HEK293 (cell line): ENCODE measurements around the gene AHRR.

Source experiments
- FEZF1 ChIP-seq: fragments of 450-650 bp; formaldehyde crosslinking; IDR thresholded peaks from 2 replicates; pipeline ENCODE4 v1.5.1; 2016; ENCODE audit warnings: missing biosample characterization, missing genetic modification characterization
- TCF7L2 ChIP-seq: IDR thresholded peaks from 2 replicates; pipeline ENCODE4 v1.6.1; 2011; ENCODE audit warnings: low read depth, mild to moderate bottlenecking, inconsistent platforms, low read length, moderate library complexity, borderline replicate concordance
- ZNF202 ChIP-seq: fragments of 450-650 bp; formaldehyde crosslinking; IDR thresholded peaks from 2 replicates; pipeline ENCODE4 v1.5.1; 2016; ENCODE audit warnings: missing biosample characterization, missing genetic modification characterization, borderline replicate concordance
- ZNF843 ChIP-seq: fragments of 450-650 bp; formaldehyde crosslinking; IDR thresholded peaks from 2 replicates; pipeline ENCODE4 v1.5.1; 2016; ENCODE audit warnings: missing biosample characterization, missing genetic modification characterization
- TF ChIP-seq, protein P1 (sequence below): fragments of 450-650 bp; formaldehyde crosslinking; IDR thresholded peaks from 2 replicates; pipeline ENCODE4 v1.5.1; 2017; ENCODE audit warnings: missing biosample characterization, missing genetic modification characterization
- TF ChIP-seq, protein P2 (sequence below): fragments of 450-650 bp; formaldehyde crosslinking; IDR thresholded peaks from 2 replicates; pipeline ENCODE4 v1.5.1; 2016; ENCODE audit warnings: missing biosample characterization, missing genetic modification characterization

- TF ChIP-seq FEZF1 (tag by site-specific recombination) (no peak), TCF7L2 (no peak), ZNF202 (tag by site-specific recombination) (no peak), ZNF843 (no peak)
- TF ChIP-seq, protein P1, sequence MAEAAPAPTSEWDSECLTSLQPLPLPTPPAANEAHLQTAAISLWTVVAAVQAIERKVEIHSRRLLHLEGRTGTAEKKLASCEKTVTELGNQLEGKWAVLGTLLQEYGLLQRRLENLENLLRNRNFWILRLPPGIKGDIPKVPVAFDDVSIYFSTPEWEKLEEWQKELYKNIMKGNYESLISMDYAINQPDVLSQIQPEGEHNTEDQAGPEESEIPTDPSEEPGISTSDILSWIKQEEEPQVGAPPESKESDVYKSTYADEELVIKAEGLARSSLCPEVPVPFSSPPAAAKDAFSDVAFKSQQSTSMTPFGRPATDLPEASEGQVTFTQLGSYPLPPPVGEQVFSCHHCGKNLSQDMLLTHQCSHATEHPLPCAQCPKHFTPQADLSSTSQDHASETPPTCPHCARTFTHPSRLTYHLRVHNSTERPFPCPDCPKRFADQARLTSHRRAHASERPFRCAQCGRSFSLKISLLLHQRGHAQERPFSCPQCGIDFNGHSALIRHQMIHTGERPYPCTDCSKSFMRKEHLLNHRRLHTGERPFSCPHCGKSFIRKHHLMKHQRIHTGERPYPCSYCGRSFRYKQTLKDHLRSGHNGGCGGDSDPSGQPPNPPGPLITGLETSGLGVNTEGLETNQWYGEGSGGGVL (tag by site-specific recombination), result no peak
- TF ChIP-seq, protein P2, sequence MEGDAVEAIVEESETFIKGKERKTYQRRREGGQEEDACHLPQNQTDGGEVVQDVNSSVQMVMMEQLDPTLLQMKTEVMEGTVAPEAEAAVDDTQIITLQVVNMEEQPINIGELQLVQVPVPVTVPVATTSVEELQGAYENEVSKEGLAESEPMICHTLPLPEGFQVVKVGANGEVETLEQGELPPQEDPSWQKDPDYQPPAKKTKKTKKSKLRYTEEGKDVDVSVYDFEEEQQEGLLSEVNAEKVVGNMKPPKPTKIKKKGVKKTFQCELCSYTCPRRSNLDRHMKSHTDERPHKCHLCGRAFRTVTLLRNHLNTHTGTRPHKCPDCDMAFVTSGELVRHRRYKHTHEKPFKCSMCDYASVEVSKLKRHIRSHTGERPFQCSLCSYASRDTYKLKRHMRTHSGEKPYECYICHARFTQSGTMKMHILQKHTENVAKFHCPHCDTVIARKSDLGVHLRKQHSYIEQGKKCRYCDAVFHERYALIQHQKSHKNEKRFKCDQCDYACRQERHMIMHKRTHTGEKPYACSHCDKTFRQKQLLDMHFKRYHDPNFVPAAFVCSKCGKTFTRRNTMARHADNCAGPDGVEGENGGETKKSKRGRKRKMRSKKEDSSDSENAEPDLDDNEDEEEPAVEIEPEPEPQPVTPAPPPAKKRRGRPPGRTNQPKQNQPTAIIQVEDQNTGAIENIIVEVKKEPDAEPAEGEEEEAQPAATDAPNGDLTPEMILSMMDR (tag by site-specific recombination), result no peak
Observed at GRCh38 chr5:311963-312362, 9.6 kb upstream of the AHRR start.
